H1 (cell line): ENCODE results near the gene TMEM252. TPM values are rescaled to one million over a fixed set of nuclear protein-coding genes. Genes with fewer than 3 reads are reported as not detected.

Experiments used
- CEBPB ChIP-seq: IDR thresholded peaks from 2 replicates; pipeline ENCODE4 v1.6.1; 2012; ENCODE audit warnings: low read depth, low read length
- CHD7 ChIP-seq: fragments of 300-600 bp; sonication (generic); IDR thresholded peaks from 2 replicates; pipeline ENCODE4 v1.7.1; 2012; ENCODE audit warnings: low read length, moderate library complexity, mild to moderate bottlenecking, inconsistent platforms; ENCODE audit not compliant: insufficient replicate concordance
- CTBP2 ChIP-seq: IDR thresholded peaks from 2 replicates; pipeline ENCODE4 v1.7.0; 2011; ENCODE audit warnings: borderline replicate concordance, mild to moderate bottlenecking, moderate library complexity, mixed read lengths, low read length; ENCODE audit not compliant: insufficient read depth, insufficient read length
- FOSL1 ChIP-seq: IDR thresholded peaks from 2 replicates; pipeline ENCODE4 v1.6.1; 2011; ENCODE audit warnings: mild to moderate bottlenecking, low read depth, low read length, moderate library complexity; ENCODE audit not compliant: insufficient read depth
- KDM5A ChIP-seq: fragments of 200-600 bp; IDR thresholded peaks from 2 replicates; pipeline ENCODE4 v1.7.1; 2012; ENCODE audit warnings: mild to moderate bottlenecking, low read length, inconsistent platforms, mixed read lengths
- PHF8 ChIP-seq: fragments of 200-600 bp; sonication (generic); conservative IDR thresholded peaks from 2 replicates; pipeline ENCODE4 v1.7.1; 2012; ENCODE audit warnings: low read depth, mild to moderate bottlenecking, inconsistent platforms, low read length, moderate library complexity
- SIN3A ChIP-seq, 2 experiments: IDR thresholded peaks in 1 of 2; conservative IDR thresholded peaks in 1 of 2; 2 replicates each; pipeline ENCODE4 v1.6.1; 2011 to 2012; ENCODE audit warnings: low read length in 2 of 2, improper control_type of control experiment in 1 of 2, low read depth in 1 of 2, mild to moderate bottlenecking in 1 of 2
- SIX5 ChIP-seq: IDR thresholded peaks from 2 replicates; pipeline ENCODE4 v1.6.1; 2011; ENCODE audit warnings: mild to moderate bottlenecking, low read depth, low read length
- polyA plus RNA-seq, 7 experiments: library from polyadenylated mRNA; depleted of rRNA in 3 of 7; stranded (reverse) in 5 of 7; unstranded in 2 of 7; fragments of >200 nt in 5 of 7; fragments of 200-250 nt in 2 of 7; gene quantifications; 1 replicate in 5 of 7; 2 replicates in 1 of 7; 4 replicates in 1 of 7; pipeline versions ENCODE4 v1.2.1 to v1.2.3, GENCODE V29; 2011 to 2013; ENCODE audit warnings: missing spikeins in 2 of 7, mixed read lengths in 2 of 7
- total RNA-seq: library from RNA; stranded (reverse); fragmentation: NEBNext Ultra II Directional; extraction: Animal tissue kit (Norgen Biotek cat#: 25700); gene quantifications from 2 replicates; pipeline ENCODE4 v1.2.1, GENCODE V29; 2021

The TMEM252 gene
- total and polyA plus RNA-seq, 2 of the 8 experiments (the other 6 are each of a cell fraction or from before 2014, with no cell fraction given), result not detected

GRCh38 chr9:68585034-68585761 is 44.5 kb upstream of the TMEM252 start (continued):
- no peak for TF ChIP-seq CHD7
- TF ChIP-seq FOSL1, result no peak
- no peak for TF ChIP-seq CTBP2
- no peak for TF ChIP-seq SIX5
- TF ChIP-seq CEBPB, result no peak
- TF ChIP-seq KDM5A, result no peak
- TF ChIP-seq PHF8, result no peak
- no peak for TF ChIP-seq SIN3A (conservative IDR thresholded peaks at IDR 0.05 in 1 of 2, IDR thresholded peaks at IDR 0.05 in 1 of 2; ENCODE audit: low read depth in 1 of 2, low read length in 2 of 2)
